ENCODE results near the gene NUDT3. TPM values are rescaled to one million over a fixed set of nuclear protein-coding genes. Genes with fewer than 3 reads are reported as not detected.
A peak's percentile ranks its signal among the peaks of the same experiment; 100 is the strongest.
"Not testable (repeated sequence)": the region's sequence is repeated elsewhere in the genome, so short reads cannot be mapped to it uniquely, and the experiment has no call there.

NUDT3 gene
- total RNA-seq, 1 donor from 2014 or later = 18.7 TPM

DNA sequence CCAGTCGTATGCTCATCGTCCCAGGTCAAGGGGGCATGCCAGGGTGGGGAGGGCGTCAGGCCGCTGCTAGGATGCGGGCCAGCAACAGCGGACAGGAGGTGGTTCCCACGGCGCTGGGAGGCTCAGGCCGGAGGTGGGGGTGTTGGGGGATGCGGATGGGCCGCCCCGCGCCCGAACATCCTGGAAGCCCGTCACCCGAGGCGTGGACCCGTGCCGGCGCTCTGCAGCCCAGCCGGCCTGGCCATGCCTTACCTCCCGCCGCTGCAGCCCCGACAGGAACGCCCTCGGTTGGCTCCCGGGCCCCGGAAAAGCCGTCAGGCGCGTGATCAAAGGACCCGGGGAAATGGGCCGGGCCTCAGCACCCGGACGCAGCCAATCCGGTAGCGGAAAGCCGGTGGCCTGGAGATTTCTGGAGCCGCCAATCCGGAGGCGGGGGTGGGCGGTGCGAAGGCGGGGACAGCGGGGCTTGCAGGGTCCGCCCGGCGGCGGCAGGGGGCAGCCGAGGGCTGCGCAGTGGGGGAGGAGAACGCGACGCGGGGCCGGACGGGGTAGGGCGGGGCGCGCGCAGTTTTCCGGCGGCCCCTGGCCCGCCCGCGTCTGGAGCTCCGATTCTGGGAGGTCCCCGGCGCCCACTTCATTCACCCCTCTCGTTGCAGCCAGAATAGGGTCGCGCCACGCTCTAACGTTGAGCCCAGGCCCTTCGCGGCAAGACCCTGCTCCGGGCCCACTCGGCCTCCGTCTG, 143.6 kb downstream of the NUDT3 start, which contains the start of gene SMIM29:
Gene SMIM29, minus strand, starts transcription at position 280 of the 742 bp plus-strand sequence. CDS start 1,215 bp downstream, outside the sequence.
- ATAC-seq = peak; percentile 88

- ATAC-seq = peak; percentile 46
Measured at GRCh38 chr6:34248198-34248726, 144.2 kb downstream of the NUDT3 start.

DNA sequence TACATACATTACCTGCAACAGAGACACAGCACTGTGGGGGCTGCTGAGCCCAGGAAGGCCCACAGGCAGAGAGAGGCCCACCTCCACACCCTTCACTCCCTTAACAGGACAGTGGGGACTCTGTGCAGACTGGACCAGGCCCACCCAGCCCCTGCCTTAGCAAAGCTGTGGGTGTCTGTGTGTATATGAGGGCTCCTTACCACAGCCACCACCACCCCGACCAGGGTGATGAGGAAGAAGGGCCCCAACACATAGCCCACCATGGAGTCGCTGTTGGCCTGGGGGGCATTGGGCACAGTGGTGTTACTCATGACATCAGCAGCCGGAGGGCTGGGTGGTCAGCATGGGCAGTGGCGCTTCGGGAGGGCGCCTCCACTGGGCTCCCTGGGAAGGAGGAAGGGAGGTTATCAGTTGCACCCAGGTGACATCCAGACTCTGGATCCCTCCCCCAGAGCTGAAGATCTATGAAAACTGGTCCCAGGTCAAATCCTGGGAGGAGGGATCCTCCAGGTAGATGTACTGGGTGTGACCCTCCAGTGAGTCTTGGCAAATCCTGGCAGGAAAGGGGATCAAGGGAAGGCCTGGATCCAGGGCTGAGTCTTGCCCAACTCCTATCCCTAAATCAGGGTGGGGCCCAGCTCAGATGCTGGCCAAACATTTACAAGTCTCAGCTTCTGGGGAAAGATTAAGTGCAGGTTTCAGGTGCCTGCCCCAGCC, 144.8 kb downstream of the NUDT3 start:
- peak; percentile 10 for ATAC-seq

DNA sequence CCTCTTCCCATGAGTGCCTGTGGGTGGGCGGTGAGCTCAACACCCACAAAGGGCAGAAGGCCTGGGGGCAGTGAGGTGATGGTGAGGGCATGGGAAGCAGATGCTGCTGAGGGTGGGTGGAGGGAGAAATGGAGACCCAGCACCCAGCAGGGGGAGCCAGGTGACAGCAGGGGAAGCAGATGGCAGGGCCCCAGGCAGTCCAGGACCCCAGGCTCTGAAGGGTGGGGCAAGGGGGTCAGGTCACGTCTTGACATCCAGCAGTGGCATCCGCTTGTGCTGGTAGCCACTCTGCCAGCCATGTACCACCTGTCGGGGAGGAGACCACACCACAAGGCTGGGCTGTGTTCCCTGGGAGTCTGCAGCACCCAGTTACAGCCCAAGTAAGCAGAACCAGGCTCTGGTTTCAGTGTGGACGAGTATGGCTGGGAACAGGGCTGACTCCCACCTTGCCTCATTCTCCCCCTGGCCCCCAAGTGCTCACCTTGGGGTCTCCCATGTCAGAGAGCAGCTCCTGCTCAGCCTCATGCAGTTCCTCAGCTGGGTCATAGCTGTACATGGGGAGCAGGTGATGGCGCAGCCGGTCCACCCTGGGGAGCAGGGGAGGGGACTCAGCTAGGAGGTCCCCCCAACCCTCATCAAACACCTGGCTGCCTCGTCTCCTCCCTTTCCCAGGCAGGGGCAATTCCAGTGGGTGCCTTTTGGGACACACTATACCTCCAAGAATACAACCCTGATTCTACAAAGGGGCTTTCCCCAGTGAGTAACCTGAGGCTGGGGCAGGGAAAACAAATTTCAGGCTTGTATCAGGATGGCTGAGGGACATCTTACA, 145.7 kb downstream of the NUDT3 start:
- ATAC-seq = no peak

- ATAC-seq = no peak
Measured at GRCh38 chr6:34246249-34246562, 146.3 kb downstream of the NUDT3 start.

- not testable (repeated sequence) for ATAC-seq
Measured at GRCh38 chr6:34245761-34246140, 146.7 kb downstream of the NUDT3 start.

DNA sequence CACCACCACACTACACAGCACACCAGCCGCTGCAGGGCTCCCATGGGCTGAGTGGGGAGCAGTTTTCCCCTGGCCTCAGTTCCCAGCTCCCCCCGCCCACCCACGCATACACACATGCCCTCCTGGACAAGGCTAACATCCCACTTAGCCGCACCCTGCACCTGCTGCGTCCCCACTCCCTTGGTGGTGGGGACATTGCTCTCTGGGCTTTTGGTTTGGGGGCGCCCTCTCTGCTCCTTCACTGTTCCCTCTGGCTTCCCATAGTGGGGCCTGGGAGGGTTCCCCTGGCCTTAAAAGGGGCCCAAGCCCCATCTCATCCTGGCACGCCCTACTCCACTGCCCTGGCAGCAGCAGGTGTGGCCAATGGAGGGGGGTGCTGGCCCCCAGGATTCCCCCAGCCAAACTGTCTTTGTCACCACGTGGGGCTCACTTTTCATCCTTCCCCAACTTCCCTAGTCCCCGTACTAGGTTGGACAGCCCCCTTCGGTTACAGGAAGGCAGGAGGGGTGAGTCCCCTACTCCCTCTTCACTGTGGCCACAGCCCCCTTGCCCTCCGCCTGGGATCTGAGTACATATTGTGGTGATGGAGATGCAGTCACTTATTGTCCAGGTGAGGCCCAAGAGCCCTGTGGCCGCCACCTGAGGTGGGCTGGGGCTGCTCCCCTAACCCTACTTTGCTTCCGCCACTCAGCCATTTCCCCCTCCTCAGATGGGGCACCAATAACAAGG, 147.3 kb downstream of the NUDT3 start:
- ATAC-seq = not testable (repeated sequence)

DNA sequence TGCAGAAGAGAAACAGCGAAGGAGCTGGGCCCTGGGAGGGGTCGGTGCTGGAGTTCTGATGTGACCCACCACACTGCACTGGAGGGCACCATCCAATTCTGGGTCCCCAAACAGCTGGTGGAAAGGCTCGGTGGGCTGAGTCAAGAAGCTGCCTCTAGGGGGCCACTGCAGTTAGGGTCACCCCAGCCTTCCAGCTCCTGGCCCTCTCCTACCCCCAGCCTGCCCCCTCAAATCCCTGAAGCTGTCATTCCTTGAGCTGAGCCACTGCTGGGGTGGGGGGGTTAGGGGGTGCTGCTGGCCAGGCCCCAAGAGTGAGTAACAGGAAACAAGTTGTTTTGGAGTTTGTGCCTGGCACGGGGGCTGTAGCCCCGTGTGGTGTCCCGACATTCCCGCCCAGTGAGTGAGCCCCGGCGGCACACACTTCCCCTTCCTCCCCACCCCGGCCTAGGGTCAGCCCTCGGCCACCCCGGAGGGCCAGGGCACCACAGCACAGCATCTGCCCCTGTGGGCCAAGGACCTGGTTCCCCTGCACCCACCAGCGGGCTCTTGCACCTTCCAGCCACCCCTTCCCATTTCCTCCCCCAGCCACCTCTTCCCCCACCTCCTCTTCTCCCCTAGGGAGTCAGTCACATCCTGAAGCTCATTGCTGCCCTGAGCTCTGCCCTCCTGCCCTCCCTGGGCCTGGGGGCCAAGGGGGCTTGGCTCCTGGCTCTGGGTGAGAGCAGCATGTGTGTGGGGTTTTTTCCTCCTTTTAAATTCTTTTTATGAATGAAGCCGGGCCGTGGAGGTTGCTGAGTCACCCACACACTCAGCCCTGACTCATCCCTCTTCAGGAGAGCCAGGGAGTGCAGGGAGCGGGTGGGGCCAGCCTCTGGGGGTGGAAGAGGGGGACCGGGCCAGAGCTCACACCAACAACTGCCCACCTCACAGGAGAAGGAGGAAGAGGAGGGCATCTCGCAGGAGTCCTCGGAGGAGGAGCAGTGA, 148.3 kb downstream of the NUDT3 start:
- ATAC-seq = peak; percentile 58

DNA sequence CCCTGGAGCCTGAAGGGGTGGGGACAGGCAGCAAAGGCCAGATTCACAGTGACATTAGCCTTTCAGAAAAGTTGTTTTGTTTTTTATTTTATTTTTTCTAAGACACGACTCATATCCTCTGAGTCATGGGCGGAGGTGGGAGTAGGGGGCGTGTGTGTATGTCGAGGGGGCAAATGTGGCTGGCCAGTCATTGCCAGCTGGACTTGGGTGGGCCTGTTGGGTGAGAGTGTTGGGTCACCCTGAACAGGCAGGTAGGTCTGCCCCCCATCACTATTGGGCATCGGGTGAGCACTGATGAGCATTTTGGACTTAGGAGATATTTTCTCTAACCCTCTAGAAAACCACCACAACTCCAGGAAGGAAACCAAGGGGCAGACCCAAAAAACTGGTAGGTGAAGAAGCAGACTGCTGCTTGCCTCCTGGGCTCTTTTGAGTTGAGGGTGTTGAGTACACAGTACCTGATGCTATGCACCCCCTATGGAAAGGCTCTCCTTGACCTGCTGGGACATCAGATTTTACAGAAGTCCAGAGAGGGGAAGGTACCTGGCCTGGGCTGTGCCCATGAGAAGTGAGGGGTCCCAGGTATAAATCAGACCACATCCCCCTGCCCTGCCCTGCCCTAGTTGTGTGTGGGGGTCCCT, 149.2 kb downstream of the NUDT3 start:
- no peak for ATAC-seq

- no peak for ATAC-seq
Measured at GRCh38 chr6:34242252-34243130, 150.0 kb downstream of the NUDT3 start.

DNA sequence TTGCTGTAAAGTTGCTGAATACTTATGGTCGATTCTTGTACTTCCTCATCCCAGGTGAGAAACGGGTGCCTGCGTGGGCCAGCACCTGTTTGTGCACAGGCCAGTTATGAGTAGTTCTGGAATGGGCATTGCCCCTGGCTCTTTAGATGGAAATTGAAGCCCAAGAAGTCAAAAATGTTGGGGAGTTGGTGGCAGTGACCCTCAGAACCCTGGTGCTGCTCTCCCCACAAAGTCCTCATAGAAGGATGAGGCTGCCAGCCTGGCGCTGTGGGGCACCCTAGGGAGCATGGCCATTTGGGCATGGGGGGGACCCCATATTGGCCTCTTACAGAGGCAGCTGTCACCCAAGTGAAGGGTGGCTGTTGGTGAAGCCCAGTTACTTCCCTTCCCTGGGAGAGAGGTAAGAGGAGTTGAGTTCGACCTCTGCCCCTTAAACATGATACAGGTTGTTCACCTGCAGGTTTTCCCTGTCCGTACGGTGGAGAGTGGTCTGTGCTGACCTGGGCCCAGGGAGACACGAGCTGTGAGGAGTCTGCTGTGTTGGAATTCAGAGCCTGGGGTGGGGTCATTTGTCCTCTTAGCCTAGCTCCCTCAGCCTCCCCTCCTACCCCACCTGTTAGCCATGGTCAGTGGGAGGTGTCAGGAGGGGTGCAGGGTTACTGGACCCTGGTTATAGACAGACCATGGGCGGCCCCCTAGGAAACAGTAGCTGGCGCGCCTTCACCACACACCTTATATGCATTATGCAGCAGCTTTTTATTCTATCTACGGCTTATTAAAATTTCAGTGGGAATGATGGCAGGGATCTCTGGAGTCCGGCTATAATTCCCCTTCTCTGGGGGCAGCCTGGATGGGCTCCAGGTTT, 150.9 kb downstream of the NUDT3 start:
- no peak for ATAC-seq

GRCh38 chr6:34240329-34241248, 151.9 kb downstream of the NUDT3 start:
- no peak for ATAC-seq

DNA sequence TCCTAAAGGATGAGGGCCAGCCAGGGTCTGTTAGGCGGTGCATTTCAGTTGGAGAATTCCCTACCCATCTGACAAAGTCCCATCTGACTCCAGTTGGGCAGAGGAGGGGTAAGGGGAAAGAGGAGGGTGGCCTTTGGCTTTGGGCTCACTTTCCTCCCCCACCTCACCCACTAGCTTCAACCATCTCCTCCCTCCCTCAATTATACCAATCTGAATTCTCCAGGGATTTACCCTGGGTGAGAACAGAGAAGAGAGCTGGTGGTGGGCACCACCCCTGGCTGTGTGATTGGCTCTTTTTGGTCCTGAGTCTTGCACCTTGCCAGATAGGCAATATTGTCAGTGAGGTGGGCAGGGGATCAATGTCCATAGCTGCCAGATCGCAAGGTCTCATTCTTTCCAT, 152.6 kb downstream of the NUDT3 start:
- ATAC-seq = no peak

GRCh38 chr6:34239500-34239825, 153.0 kb downstream of the NUDT3 start:
- no peak for ATAC-seq

DNA sequence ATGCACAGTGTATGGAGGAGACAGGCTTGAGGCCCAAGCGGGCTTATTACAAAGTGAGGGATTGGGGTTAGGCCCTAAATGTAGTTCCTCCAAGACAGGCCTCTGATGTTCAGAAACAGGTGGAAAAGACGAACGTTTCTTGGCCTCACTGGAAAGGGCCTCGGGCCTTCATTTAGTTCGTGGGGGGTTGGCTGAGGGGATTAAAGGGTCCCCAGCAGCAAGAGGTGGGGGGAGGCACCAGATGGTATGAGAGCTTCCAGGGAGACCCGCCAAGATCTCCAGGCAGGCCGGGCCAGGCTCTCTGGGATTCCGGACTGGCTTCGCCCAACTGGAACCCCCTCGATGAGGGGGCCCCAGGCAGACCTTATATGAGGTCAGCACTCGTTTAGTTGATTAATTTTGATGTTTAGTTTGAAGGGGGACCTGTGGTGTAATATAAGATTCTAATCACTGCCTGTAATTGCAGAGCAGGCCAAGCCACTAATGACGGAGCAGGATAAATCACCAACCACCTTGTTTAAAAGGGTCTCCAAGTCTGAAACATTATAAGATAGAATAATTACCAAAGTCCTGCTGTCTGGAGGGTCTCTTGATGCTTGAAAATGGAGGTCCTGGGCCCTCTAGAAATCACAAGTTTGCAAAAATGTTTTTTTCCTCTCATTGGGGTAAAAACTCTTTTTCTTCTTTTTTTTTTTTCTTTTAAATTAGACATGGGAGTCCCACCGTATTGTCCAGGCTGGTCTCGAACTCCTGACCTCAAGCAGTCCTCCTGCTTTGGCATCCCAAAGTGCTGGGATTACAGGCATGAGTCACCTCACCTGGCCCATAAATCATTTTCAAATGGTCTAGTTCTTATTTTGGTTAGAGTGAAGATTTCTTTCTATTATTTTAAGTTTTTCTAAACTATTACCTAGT, 153.6 kb downstream of the NUDT3 start:
- ATAC-seq = no peak

All from esophagus mucosa (tissue), 1 donor.